Measurements from ENCODE around the gene TNS2.

DNA sequence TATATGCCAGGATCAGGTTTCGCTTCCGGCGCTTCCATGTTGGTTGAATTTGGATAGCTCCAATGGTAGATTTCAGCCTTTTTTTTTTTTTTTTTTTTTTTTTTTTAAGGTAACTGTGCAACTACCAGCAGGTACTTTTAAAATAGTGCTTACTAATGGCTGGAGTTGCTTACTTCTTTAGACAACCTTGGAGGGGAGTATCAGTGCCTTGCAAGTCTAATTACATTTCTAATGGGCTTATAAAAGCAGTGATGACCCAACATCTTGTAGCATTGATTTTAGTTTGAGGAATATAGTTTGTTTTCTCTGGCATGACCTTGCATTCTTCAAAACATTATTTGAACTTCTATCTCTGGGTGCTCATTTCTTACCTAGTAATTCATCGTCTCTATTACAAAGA is 42.5 kb upstream of the TNS2 start:
- no peak for TF ChIP-seq CTCF (IDR thresholded peaks at IDR 0.05)
- TF ChIP-seq TEAD4 (IDR thresholded peaks at IDR 0.05; ENCODE audit: borderline replicate concordance, insufficient read depth): no peak
- no peak for TF ChIP-seq MXI1 (IDR thresholded peaks at IDR 0.05; ENCODE audit: low read depth, low read length)
- no peak for TF ChIP-seq POLR2AphosphoS5 (IDR thresholded peaks at IDR 0.05; ENCODE audit: low read depth, low read length)
- TF ChIP-seq GATA2 (CRISPR knock-in tag; IDR thresholded peaks at IDR 0.05): no peak
- no peak for TF ChIP-seq FOXJ3 (CRISPR knock-in tag; IDR thresholded peaks at IDR 0.05)
- no peak for TF ChIP-seq FOSL2 (IDR thresholded peaks at IDR 0.05; ENCODE audit: borderline replicate concordance, low read depth)
- TF ChIP-seq RAD21 (IDR thresholded peaks at IDR 0.05; ENCODE audit: low read length): no peak

Data from SK-N-SH (cell line).